DMS153 treated with DMSO at 0.1 percent for 48 hours (cell line): ENCODE results near the gene LRRC56.

Source experiments
- DNase-seq: peaks from one replicate; lab custom pipeline; 2025; ENCODE audit not compliant: unreplicated experiment; lab: John Stamatoyannopoulos, UW

The LRRC56 gene

GRCh38 chr11:592501-592900, 55.2 kb downstream of the LRRC56 start:
- DNase-seq = no peak

- DNase-seq = no peak
Measured at GRCh38 chr11:592918-593317, 55.6 kb downstream of the LRRC56 start.

DNA sequence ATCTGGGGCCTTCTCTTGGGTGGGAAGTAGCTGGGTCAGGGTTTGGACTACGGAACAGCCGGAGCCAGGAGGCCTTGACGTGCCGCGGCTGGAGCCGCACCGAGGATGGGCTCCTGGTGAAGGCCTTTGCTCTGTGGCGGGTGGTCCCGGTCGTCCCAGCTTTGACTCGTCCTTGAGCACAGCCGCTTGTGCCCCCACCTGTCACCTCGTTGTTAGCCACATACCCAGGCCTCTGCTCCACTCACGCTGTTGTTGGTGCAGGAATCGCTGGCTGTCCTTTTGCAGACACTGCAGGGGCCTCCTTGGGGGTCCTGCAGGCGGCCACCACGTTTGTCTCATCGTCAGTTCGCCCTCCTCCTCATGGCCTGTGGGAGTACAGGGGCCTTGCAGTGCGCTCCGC, 56.0 kb downstream of the LRRC56 start:
- DNase-seq = no peak

GRCh38 chr11:595400-595799, 58.1 kb downstream of the LRRC56 start:
- DNase-seq = no peak

- DNase-seq = no peak
Measured at GRCh38 chr11:596374-596773, 59.0 kb downstream of the LRRC56 start.

- DNase-seq = no peak
Measured at GRCh38 chr11:597166-597725, 59.9 kb downstream of the LRRC56 start.

- DNase-seq = no peak
Measured at GRCh38 chr11:598005-598680, 60.8 kb downstream of the LRRC56 start.

DNA sequence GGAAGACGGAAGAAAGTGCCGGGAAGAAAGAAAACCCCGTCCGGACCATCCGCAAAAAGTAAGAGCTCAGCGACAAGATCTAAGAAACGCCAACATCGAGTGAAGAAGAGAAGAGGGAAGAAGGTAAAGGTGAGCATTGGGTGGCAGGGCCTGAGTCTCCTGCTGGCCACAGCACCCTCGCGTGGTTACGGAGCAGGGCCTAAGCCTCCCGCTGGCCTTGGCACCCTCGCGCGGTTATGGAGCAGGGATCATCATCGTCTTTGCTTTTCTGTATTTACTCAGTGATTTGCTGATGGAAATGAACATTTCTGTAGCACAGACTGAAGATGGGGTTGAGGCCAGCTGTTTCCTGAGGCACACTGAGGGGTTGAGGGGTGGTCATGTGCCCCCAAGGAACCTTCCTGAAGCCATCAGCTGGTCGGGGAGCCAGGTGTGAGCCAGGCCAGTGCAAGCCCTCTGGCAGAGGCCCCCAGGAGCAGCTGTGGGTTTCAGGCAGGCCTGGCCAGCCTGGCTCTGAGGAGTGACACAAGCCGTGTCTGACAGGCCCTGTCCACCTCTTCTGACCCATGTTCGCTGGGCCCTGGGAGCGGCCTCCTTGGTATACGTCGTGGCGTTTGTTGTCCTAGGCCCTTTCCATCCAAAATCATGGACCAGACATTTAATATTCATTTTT, 64.4 kb downstream of the LRRC56 start:
- no peak for DNase-seq

DNA sequence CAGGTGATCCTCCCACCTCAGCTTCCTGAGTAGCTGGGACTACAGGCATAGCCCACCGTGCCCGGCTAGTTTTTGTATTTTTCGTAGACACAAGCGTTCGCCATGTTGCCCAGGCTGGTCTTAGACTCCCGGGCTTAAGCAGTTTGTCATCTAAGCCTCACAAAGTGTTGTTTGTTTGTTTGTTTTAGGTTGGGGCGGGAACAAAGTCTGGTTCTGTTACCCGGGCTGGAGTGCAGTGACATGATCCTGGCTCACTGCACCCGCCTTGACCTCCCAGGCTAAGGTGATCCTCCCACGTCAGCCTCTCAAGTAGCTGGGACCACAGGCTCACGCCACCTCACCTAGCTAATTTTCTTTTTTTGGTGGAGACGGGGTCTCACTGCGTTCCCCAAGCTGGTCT, 65.8 kb downstream of the LRRC56 start:
- DNase-seq = no peak
